Glomerular visceral epithelial cell (primary cell): Measurements from ENCODE around the gene PCLO.
"Not testable (repeated sequence)": the region's sequence is repeated elsewhere in the genome, so short reads cannot be mapped to it uniquely, and the experiment has no call there.

ENCODE experiments used
- DNase-seq: peaks from one replicate; pipeline ENCODE4 v3.0.0-alpha.2; 2016; ENCODE audit errors: extremely low spot score

The PCLO gene

GRCh38 chr7:83141927-83142326 is 20.8 kb downstream of the PCLO start:
- no peak for DNase-seq

- no peak for DNase-seq
Observed at GRCh38 chr7:83130623-83131545, 31.8 kb downstream of the PCLO start.

GRCh38 chr7:83130191-83130590 is 32.5 kb downstream of the PCLO start:
- no peak for DNase-seq

GRCh38 chr7:83119494-83119893 is 43.2 kb downstream of the PCLO start:
- no peak for DNase-seq

GRCh38 chr7:83119026-83119382 is 43.7 kb downstream of the PCLO start:
- no peak for DNase-seq

- no peak for DNase-seq
Observed at GRCh38 chr7:83118347-83119025, 44.2 kb downstream of the PCLO start.

- DNase-seq, result no peak
Observed at GRCh38 chr7:83117466-83117865, 45.2 kb downstream of the PCLO start.

- no peak for DNase-seq
Observed at GRCh38 chr7:83111391-83111790, 51.3 kb downstream of the PCLO start.

GRCh38 chr7:83109352-83109751 is 53.3 kb downstream of the PCLO start:
- no peak for DNase-seq

- DNase-seq, result no peak
Observed at GRCh38 chr7:83105948-83106347, 56.7 kb downstream of the PCLO start.

GRCh38 chr7:83105063-83105462 is 57.6 kb downstream of the PCLO start:
- DNase-seq, result no peak

- DNase-seq, result no peak
Observed at GRCh38 chr7:83101530-83101929, 61.2 kb downstream of the PCLO start.

GRCh38 chr7:83096065-83096580 is 66.6 kb downstream of the PCLO start:
- no peak for DNase-seq

- no peak for DNase-seq
Observed at GRCh38 chr7:83085299-83085698, 77.4 kb downstream of the PCLO start.

- not testable (repeated sequence) for DNase-seq
Observed at GRCh38 chr7:83079879-83080278, 82.8 kb downstream of the PCLO start.

GRCh38 chr7:83077328-83077727 is 85.4 kb downstream of the PCLO start:
- no peak for DNase-seq

- DNase-seq, result peak; percentile 1
Observed at GRCh38 chr7:83072576-83073517, 89.8 kb downstream of the PCLO start.

- DNase-seq, result no peak
Observed at GRCh38 chr7:83065714-83066113, 97.0 kb downstream of the PCLO start.

GRCh38 chr7:83060218-83060617 is 102.5 kb downstream of the PCLO start:
- no peak for DNase-seq

- DNase-seq, result no peak
Observed at GRCh38 chr7:83058667-83059066, 104.0 kb downstream of the PCLO start.

- no peak for DNase-seq
Observed at GRCh38 chr7:83055197-83055596, 107.5 kb downstream of the PCLO start.

GRCh38 chr7:83054472-83054871 is 108.2 kb downstream of the PCLO start:
- DNase-seq, result no peak
